H1 (cell line): Measurements from ENCODE around the gene EIPR1. TPM values are rescaled to one million over a fixed set of nuclear protein-coding genes. Genes with fewer than 3 reads are reported as not detected.

Experiments
- CTCF ChIA-PET: fragments of 300-600 bp; sonication (Branson Sonifier 250); formaldehyde crosslinking; loops from one replicate; lab custom pipeline; 2021; ENCODE audit not compliant: partially characterized antibody; lab: Charles Lee
- POLR2A ChIA-PET: fragments of 300-600 bp; sonication (Branson Sonifier 250); formaldehyde crosslinking; loops from one replicate; lab custom pipeline; 2021; ENCODE audit warnings: inconsistent platforms; ENCODE audit not compliant: partially characterized antibody; lab: Charles Lee
- DNase-seq, 2 experiments: peaks; one replicate each; pipeline versions ENCODE4 v3.0.0 to v3.0.0-alpha.2; 2010 to 2022; ENCODE audit warnings: low spot score in 2 of 2, low read depth in 1 of 2, mixed read lengths in 1 of 2
- FAIRE-seq: peaks from 2 replicates; lab custom pipeline; 2011; peaks lifted over from hg19 to GRCh38; lab: Jason Lieb, UNC
- H2AFZ ChIP-seq: 2 replicates; pipeline ENCODE4 v1.8.1; 2012; ENCODE audit warnings: low read length, inconsistent platforms
- H2AK5ac ChIP-seq: 2 replicates; pipeline ENCODE4 v1.6.1; 2013; ENCODE audit warnings: low read depth, low read length
- H2BK120ac ChIP-seq: replicated peaks from 2 replicates; pipeline ENCODE3; 2013; ENCODE audit warnings: low read depth, low read length, inconsistent platforms
- H2BK12ac ChIP-seq: 2 replicates; pipeline ENCODE4 v1.6.1; 2013; ENCODE audit warnings: low read depth, low read length
- H2BK15ac ChIP-seq: 2 replicates; pipeline ENCODE4 v1.6.1; 2013; ENCODE audit warnings: low read length
- H2BK20ac ChIP-seq: 2 replicates; pipeline ENCODE4 v1.6.1; 2013; ENCODE audit warnings: low read length
- H2BK5ac ChIP-seq: 2 replicates; pipeline ENCODE4 v1.6.1; 2013; ENCODE audit warnings: low read depth, low read length
- H3K14ac ChIP-seq: 2 replicates; pipeline ENCODE4 v1.6.1; 2013; ENCODE audit warnings: inconsistent platforms; ENCODE audit not compliant: insufficient read length
- H3K18ac ChIP-seq: 2 replicates; pipeline ENCODE4 v1.6.1; 2013; ENCODE audit warnings: low read length; ENCODE audit errors: extremely low read depth
- H3K23ac ChIP-seq: 2 replicates; pipeline ENCODE4 v1.6.1; 2013; ENCODE audit warnings: inconsistent platforms; ENCODE audit not compliant: insufficient read length
- H3K23me2 ChIP-seq: 2 replicates; pipeline ENCODE4 v1.6.1; 2013; ENCODE audit warnings: low read depth, low read length
- H3K27ac ChIP-seq: 2 replicates; pipeline ENCODE4 v1.6.1; 2011; ENCODE audit warnings: low read depth, low read length, inconsistent platforms
- H3K27me3 ChIP-seq, 4 experiments: replicated peaks in 1 of 4; 1 replicate in 1 of 4; 2 replicates in 3 of 4; pipeline versions ENCODE4 v1.6.1 to v1.8.1; 2011 to 2013; ENCODE audit warnings: low read length in 3 of 4, mild to moderate bottlenecking in 3 of 4, inconsistent platforms in 2 of 4, mixed read lengths in 2 of 4, moderate library complexity in 1 of 4; ENCODE audit not compliant: control insufficient read depth in 3 of 4, insufficient read depth in 3 of 4; ENCODE audit errors: extremely low read depth in 1 of 4
- H3K36me3 ChIP-seq, 4 experiments: 2 replicates each; pipeline versions ENCODE4 v1.6.1 to v1.8.1; 2011 to 2013; ENCODE audit warnings: mild to moderate bottlenecking in 4 of 4, low read length in 3 of 4, moderate library complexity in 2 of 4, control low read depth in 1 of 4, inconsistent platforms in 1 of 4; ENCODE audit not compliant: insufficient read depth in 4 of 4, control insufficient read depth in 2 of 4
- H3K4ac ChIP-seq: replicated peaks from 2 replicates; pipeline ENCODE3; 2013; ENCODE audit warnings: low read length, low read depth, mixed read lengths, inconsistent platforms; ENCODE audit not compliant: insufficient read length
- H3K4me1 ChIP-seq, 4 experiments: replicated peaks in 1 of 4; 1 replicate in 1 of 4; 2 replicates in 3 of 4; pipeline versions ENCODE4 v1.6.1 to v1.8.1; 2011 to 2013; ENCODE audit warnings: low read length in 3 of 4, inconsistent platforms in 2 of 4, mixed read lengths in 1 of 4; ENCODE audit not compliant: insufficient read depth in 4 of 4, control insufficient read depth in 3 of 4
- H3K4me2 ChIP-seq, 2 experiments: 2 replicates each; pipeline versions ENCODE4 v1.6.1 to v1.8.1; 2011 to 2013; ENCODE audit warnings: low read depth in 2 of 2, low read length in 2 of 2, control low read depth in 1 of 2, inconsistent platforms in 1 of 2, mild to moderate bottlenecking in 1 of 2; ENCODE audit not compliant: insufficient read depth in 1 of 2
- H3K4me3 ChIP-seq, 4 experiments: fragments of 200-600, 300-600 bp in 1 of 4; sonication (generic), shearing (Covaris generic), sonication (Bioruptor Twin) in 1 of 4; 2 replicates each; pipeline versions ENCODE4 v1.5.1 to v1.8.1; 2011 to 2016; ENCODE audit warnings: low read length in 4 of 4, low read depth in 3 of 4, control low read depth in 2 of 4, inconsistent platforms in 2 of 4, mild to moderate bottlenecking in 2 of 4, mixed read lengths in 1 of 4, moderate library complexity in 1 of 4; ENCODE audit not compliant: insufficient read depth in 2 of 4; ENCODE audit errors: extremely low read depth in 1 of 4
- H3K56ac ChIP-seq: replicated peaks from 2 replicates; pipeline ENCODE3; 2013; ENCODE audit warnings: low read depth, mild to moderate bottlenecking, mixed read lengths, low read length, inconsistent platforms; ENCODE audit not compliant: insufficient read length
- H3K79me1 ChIP-seq: 2 replicates; pipeline ENCODE4 v1.6.1; 2013; ENCODE audit warnings: low read depth, low read length, control low read depth
- H3K79me2 ChIP-seq, 2 experiments: 2 replicates each; pipeline versions ENCODE4 v1.6.1 to v1.8.1; 2012 to 2013; ENCODE audit warnings: low read length in 2 of 2, mild to moderate bottlenecking in 2 of 2, inconsistent platforms in 1 of 2; ENCODE audit not compliant: insufficient read depth in 2 of 2, control insufficient read depth in 1 of 2
- H3K9ac ChIP-seq, 4 experiments: replicated peaks in 1 of 4; 1 replicate in 1 of 4; 2 replicates in 3 of 4; pipeline versions ENCODE4 v1.6.1 to v1.8.1; 2011 to 2013; ENCODE audit warnings: low read depth in 3 of 4, low read length in 3 of 4, control low read depth in 2 of 4, mild to moderate bottlenecking in 2 of 4, moderate library complexity in 2 of 4, inconsistent platforms in 1 of 4; ENCODE audit errors: extremely low read depth in 1 of 4
- H3K9me3 ChIP-seq, 2 experiments: 2 replicates each; pipeline versions ENCODE4 v1.6.1 to v1.8.1; 2012 to 2013; ENCODE audit warnings: mild to moderate bottlenecking in 2 of 2, moderate library complexity in 2 of 2, control low read depth in 1 of 2, inconsistent platforms in 1 of 2, low read depth in 1 of 2, low read length in 1 of 2, mixed read lengths in 1 of 2; ENCODE audit not compliant: insufficient read depth in 2 of 2
- H4K20me1 ChIP-seq, 2 experiments: replicated peaks in 1 of 2; 2 replicates each; pipeline versions ENCODE3 to v1.8.1; 2011 to 2013; ENCODE audit warnings: inconsistent platforms in 2 of 2, low read length in 2 of 2, mild to moderate bottlenecking in 1 of 2; ENCODE audit not compliant: insufficient read depth in 2 of 2, control insufficient read depth in 1 of 2
- H4K5ac ChIP-seq: 2 replicates; pipeline ENCODE4 v1.6.1; 2013; ENCODE audit warnings: low read length, low read depth, mixed read lengths, inconsistent platforms; ENCODE audit not compliant: insufficient read length
- H4K8ac ChIP-seq: 2 replicates; pipeline ENCODE4 v1.8.0; 2013; ENCODE audit warnings: mild to moderate bottlenecking, moderate library complexity, low read length, inconsistent platforms; ENCODE audit not compliant: insufficient read depth; ENCODE audit errors: extremely low read depth
- H4K91ac ChIP-seq: replicated peaks from 2 replicates; pipeline ENCODE3; 2013; ENCODE audit warnings: low read length, mixed read lengths, inconsistent platforms; ENCODE audit not compliant: insufficient read length
- CEBPB ChIP-seq: IDR thresholded peaks from 2 replicates; pipeline ENCODE4 v1.6.1; 2012; ENCODE audit warnings: low read depth, low read length
- EP300 ChIP-seq, 2 experiments: IDR thresholded peaks; 1 replicate in 1 of 2; 2 replicates in 1 of 2; pipeline ENCODE4 v1.6.1; 2011 to 2012; ENCODE audit warnings: low read depth in 2 of 2, low read length in 2 of 2, mild to moderate bottlenecking in 2 of 2, borderline replicate concordance in 1 of 2, inconsistent platforms in 1 of 2, moderate library complexity in 1 of 2
- JUND ChIP-seq: IDR thresholded peaks from 2 replicates; pipeline ENCODE4 v1.6.1; 2011; ENCODE audit warnings: mild to moderate bottlenecking, improper control_type of control experiment, low read length
- NRF1 ChIP-seq: IDR thresholded peaks from 2 replicates; pipeline ENCODE4 v1.6.1; 2011; ENCODE audit warnings: mild to moderate bottlenecking, low read depth, low read length, improper control_type of control experiment
- POLR2A ChIP-seq, 2 experiments: IDR thresholded peaks; 1 replicate in 1 of 2; 2 replicates in 1 of 2; pipeline ENCODE4 v1.6.1; 2011; ENCODE audit warnings: low read depth in 2 of 2, low read length in 2 of 2, mild to moderate bottlenecking in 2 of 2; ENCODE audit errors: control extremely low read depth in 1 of 2
- POLR2AphosphoS5 ChIP-seq: IDR thresholded peaks from 2 replicates; pipeline ENCODE4 v1.6.1; 2011; ENCODE audit warnings: low read depth, low read length
- RBBP5 ChIP-seq: IDR thresholded peaks from 2 replicates; pipeline ENCODE4 v1.7.1; 2012; ENCODE audit warnings: low read depth, mild to moderate bottlenecking, inconsistent platforms, low read length, moderate library complexity, borderline replicate concordance
- RXRA ChIP-seq: IDR thresholded peaks from 2 replicates; pipeline ENCODE4 v1.6.1; 2011; ENCODE audit warnings: low read depth, mild to moderate bottlenecking, low read length, moderate library complexity; ENCODE audit not compliant: insufficient read depth
- WGBS, 2 experiments: shearing (Covaris generic) in 1 of 2; methylation state at CpG; one replicate each; pipeline versions ENCODE4 v1.1.6 to v1.1.7; 2013 to 2015; ENCODE audit warnings: low lambda C conversion rate in 2 of 2, mixed read lengths in 2 of 2, inconsistent platforms in 1 of 2, low coverage in 1 of 2, missing lambda C conversion rate in 1 of 2; ENCODE audit not compliant: insufficient replicate concordance in 2 of 2, insufficient coverage in 1 of 2, insufficient read length in 1 of 2; ENCODE audit errors: extremely low coverage in 1 of 2, missing lambda C conversion rate in 1 of 2; 5-methylcytosine and 5-hydroxymethylcytosine counted together
- polyA plus RNA-seq, 7 experiments: library from polyadenylated mRNA; depleted of rRNA in 3 of 7; stranded (reverse) in 5 of 7; unstranded in 2 of 7; fragments of >200 nt in 5 of 7; fragments of 200-250 nt in 2 of 7; gene quantifications; 1 replicate in 5 of 7; 2 replicates in 1 of 7; 4 replicates in 1 of 7; pipeline versions ENCODE4 v1.2.1 to v1.2.3, GENCODE V29; 2011 to 2013; ENCODE audit warnings: missing spikeins in 2 of 7, mixed read lengths in 2 of 7
- total RNA-seq: library from RNA; stranded (reverse); fragmentation: NEBNext Ultra II Directional; extraction: Animal tissue kit (Norgen Biotek cat#: 25700); gene quantifications from 2 replicates; pipeline ENCODE4 v1.2.1, GENCODE V29; 2021

EIPR1 gene
- total and polyA plus RNA-seq, 2 of the 8 experiments (the other 6 are each of a cell fraction or from before 2014, with no cell fraction given) = 26.3 to 56.4 TPM

DNA sequence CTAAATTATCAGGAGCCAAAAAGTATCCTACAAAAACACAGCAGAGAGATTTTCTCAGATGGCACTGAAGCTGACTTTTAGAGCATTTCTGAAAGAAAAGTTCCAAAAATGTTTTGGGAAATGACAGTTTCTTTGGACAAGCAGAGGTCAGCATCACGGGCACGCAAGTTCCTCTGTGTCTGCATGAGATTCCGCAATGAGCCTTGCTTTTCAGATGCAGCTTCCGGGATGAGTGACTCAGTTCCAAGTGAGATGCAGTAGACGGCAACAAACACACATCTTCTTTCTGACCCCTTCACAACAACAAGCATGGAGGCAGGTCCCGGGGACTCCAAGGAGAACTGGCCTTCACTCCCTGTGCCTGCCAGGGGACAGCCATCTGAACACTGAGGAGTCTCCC, 76.6 kb downstream of the EIPR1 start:
- TF ChIP-seq EP300 (IDR thresholded peaks at IDR 0.05; ENCODE audit: borderline replicate concordance in 1 of 2, low read depth in 2 of 2, low read length in 2 of 2) (no peak), POLR2A (IDR thresholded peaks at IDR 0.05; ENCODE audit: control extremely low read depth in 1 of 2, low read depth in 2 of 2, low read length in 2 of 2) (no peak), NRF1 (no peak), POLR2AphosphoS5 (no peak), CEBPB (no peak), RXRA (no peak), JUND (no peak), RBBP5 (no peak)
- Histone ChIP-seq H3K9ac (no peak overlapping the region), H4K91ac (no peak overlapping the region), H3K56ac (no peak overlapping the region), H2AFZ (no peak overlapping the region), H2BK12ac (no peak overlapping the region), H4K5ac (no peak overlapping the region), H3K4me2 (no peak overlapping the region), H2AK5ac (no peak overlapping the region), H2BK15ac (no peak overlapping the region), H3K14ac (no peak overlapping the region), H3K23ac (no peak overlapping the region), H3K23me2 (peaks cover 6% of the 10 kb centered on the region; the same call in 1 of the 2 replicates), H3K79me2 (no peaks in the 10 kb centered on the region; a peak in 1 of 4 replicates), H3K79me1 (peaks cover 6% of the 10 kb centered on the region), H3K36me3 (no peaks in the 10 kb centered on the region; a peak in 1 of 8 replicates), H2BK120ac (no peak overlapping the region), H3K27me3 (no peaks in the 10 kb centered on the region), H3K4ac (no peak overlapping the region), H3K27ac (no peak overlapping the region), H2BK5ac (no peak overlapping the region), H2BK20ac (no peak overlapping the region), H3K4me3 (no peak overlapping the region), H4K20me1 (peaks cover 1 to 7% of the 10 kb centered on the region in 2 experiments), H4K8ac (no peak overlapping the region), H3K18ac (no peak overlapping the region), H3K4me1 (peaks cover 0 to 10% (median 8%) of the 10 kb centered on the region in 4 experiments; a peak in 6 of 7 replicates), H3K9me3 (no peaks in the 10 kb centered on the region)
- POLR2A ChIA-PET = no interaction called here
- CTCF ChIA-PET = no interaction called here
- DNase-seq (no peak), FAIRE-seq (no peak)
- WGBS, 2 experiments = 93% methylated on average over 6 of the region's 6 CpGs; no CpG with 5 or more reads in 1 of the 2 experiments
